HG03520 (cell line): ENCODE results near the gene FGF19.

Source experiments
- ATAC-seq: cut with Tn5 transposase; IDR thresholded peaks from one replicate; pipeline ENCODE4 v1.9.1; 2021; ENCODE audit warnings: mild to moderate bottlenecking, moderate library complexity; ENCODE audit not compliant: unreplicated experiment

Gene FGF19

GRCh38 chr11:69718912-69719311 is 15.1 kb upstream of the FGF19 start:
- ATAC-seq, result no peak

GRCh38 chr11:69718147-69718546 is 14.3 kb upstream of the FGF19 start:
- ATAC-seq, result no peak

- ATAC-seq, result no peak
Observed at GRCh38 chr11:69716891-69717747, 13.3 kb upstream of the FGF19 start.

- no peak for ATAC-seq
Observed at GRCh38 chr11:69716099-69716498, 12.3 kb upstream of the FGF19 start.

- no peak for ATAC-seq
Observed at GRCh38 chr11:69715446-69715845, 11.6 kb upstream of the FGF19 start.

GRCh38 chr11:69711822-69712801 is 8.3 kb upstream of the FGF19 start:
- ATAC-seq, result no peak

GRCh38 chr11:69708736-69709401 is 5.0 kb upstream of the FGF19 start:
- ATAC-seq, result no peak

- no peak for ATAC-seq
Observed at GRCh38 chr11:69707176-69707575, 3.4 kb upstream of the FGF19 start.

- ATAC-seq, result no peak
Observed at GRCh38 chr11:69705901-69706787, 2.3 kb upstream of the FGF19 start.

GRCh38 chr11:69705351-69705811 is 1.6 kb upstream of the FGF19 start:
- no peak for ATAC-seq

- no peak for ATAC-seq
Observed at GRCh38 chr11:69704508-69705253, 859 bp upstream of the FGF19 start.

- no peak for ATAC-seq
Observed at GRCh38 chr11:69703453-69703767, 412 bp downstream of the FGF19 start.

GRCh38 chr11:69702769-69703452 is 911 bp downstream of the FGF19 start:
- ATAC-seq, result no peak

- ATAC-seq, result no peak
Observed at GRCh38 chr11:69702239-69702691, 1.6 kb downstream of the FGF19 start.

GRCh38 chr11:69700278-69701140 is 3.3 kb downstream of the FGF19 start:
- no peak for ATAC-seq

- ATAC-seq, result no peak
Observed at GRCh38 chr11:69699213-69699612, 4.6 kb downstream of the FGF19 start.

GRCh38 chr11:69698362-69698761 is 5.5 kb downstream of the FGF19 start:
- no peak for ATAC-seq

GRCh38 chr11:69697861-69698260 is 6.0 kb downstream of the FGF19 start:
- ATAC-seq, result no peak
